GM10266 (cell line): ENCODE results near the gene DDX28.

ENCODE experiments used
- DNase-seq: peaks from one replicate; pipeline ENCODE4 v3.0.0; 2012; ENCODE audit errors: extremely low spot score
- TF ChIP-seq, protein P1 (sequence below): IDR thresholded peaks from 2 replicates; pipeline ENCODE4 v1.5.1; 2012; ENCODE audit warnings: mild to moderate bottlenecking, low read depth; ENCODE audit not compliant: control insufficient read depth, insufficient read depth; ENCODE audit errors: missing control alignments

Gene DDX28

DNA sequence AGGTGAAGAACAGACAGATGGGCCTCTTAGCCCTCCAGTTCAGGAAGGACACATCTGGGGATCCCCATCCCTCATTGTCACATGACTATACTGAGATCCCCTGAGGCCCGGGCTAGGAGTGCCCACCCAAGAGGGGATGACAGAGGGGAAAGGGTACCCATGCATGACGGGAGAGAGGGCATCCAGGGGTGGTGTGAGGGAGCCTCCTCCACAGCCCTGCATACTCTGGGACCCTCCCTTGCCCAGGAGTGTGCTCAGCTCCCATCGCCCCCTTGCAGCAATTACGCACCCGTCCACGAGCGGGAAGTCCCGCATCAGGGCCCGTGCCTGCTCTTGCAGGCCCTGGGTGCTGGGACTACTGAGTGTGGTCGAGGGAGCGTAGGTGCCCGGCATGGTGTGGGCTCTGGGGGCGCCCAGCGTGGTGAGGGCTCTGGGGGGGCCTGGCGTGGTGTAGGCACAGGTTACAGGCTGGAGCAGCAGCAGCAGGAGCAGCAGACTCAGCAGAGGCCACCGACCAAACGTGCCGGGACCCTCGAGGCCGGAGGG lies 30.3 kb downstream of the DDX28 start:
- TF ChIP-seq, protein P1, sequence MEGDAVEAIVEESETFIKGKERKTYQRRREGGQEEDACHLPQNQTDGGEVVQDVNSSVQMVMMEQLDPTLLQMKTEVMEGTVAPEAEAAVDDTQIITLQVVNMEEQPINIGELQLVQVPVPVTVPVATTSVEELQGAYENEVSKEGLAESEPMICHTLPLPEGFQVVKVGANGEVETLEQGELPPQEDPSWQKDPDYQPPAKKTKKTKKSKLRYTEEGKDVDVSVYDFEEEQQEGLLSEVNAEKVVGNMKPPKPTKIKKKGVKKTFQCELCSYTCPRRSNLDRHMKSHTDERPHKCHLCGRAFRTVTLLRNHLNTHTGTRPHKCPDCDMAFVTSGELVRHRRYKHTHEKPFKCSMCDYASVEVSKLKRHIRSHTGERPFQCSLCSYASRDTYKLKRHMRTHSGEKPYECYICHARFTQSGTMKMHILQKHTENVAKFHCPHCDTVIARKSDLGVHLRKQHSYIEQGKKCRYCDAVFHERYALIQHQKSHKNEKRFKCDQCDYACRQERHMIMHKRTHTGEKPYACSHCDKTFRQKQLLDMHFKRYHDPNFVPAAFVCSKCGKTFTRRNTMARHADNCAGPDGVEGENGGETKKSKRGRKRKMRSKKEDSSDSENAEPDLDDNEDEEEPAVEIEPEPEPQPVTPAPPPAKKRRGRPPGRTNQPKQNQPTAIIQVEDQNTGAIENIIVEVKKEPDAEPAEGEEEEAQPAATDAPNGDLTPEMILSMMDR = no peak
- DNase-seq = peak; percentile 19

DNA sequence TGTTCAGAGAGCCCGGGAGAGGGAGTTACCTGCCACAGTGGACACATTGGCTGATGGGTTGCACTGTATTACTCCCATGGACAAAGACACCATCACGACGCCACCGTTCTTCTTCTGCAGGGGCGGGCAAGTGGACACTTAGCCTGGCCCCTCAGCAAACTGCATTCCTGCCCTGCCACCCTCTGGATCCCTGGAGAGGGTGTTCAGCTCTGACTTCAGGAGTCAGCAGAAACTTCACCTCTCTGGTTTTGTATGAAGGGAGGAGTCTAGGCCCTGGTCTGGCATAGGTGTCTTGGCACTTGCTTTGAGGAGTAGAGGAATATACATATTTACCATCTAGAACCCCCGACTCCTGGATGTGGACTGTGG lies 33.0 kb downstream of the DDX28 start:
- TF ChIP-seq, protein P1 = no peak
- DNase-seq = no peak

DNA sequence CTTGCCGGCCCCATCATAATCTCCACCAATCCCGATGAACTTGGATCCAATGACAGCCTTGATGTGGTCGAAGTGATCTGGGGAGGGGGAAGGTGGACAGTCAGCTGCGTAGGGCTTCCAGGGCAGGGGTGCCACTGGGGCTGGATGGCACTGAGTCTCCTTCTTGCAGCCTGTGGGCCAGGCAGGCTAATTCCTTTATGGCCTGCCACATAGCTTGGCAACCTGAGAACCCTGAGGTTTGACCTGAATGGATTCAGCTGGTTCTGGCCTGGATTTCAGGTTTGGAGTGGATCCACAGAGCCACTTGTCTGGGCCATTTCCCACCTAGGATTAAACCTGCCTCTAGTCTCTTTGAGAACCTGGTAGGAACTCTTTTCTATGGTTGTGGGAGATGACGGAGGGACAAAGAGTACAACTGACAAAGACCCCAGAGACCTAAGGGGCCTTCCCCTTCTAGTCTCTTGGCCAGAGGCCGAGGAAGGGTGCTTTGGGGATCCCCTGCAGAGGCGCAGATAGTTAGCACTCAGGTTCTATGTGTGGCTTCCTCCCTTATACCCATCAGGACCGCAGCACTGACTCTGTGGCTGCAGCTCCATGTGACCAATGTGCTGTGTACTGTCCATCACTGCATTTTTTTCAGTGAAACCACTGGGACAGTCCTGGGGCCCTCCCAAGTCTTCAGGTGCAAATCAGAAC lies 33.6 kb downstream of the DDX28 start:
- TF ChIP-seq, protein P1 = no peak
- peak; percentile 70 for DNase-seq

DNA sequence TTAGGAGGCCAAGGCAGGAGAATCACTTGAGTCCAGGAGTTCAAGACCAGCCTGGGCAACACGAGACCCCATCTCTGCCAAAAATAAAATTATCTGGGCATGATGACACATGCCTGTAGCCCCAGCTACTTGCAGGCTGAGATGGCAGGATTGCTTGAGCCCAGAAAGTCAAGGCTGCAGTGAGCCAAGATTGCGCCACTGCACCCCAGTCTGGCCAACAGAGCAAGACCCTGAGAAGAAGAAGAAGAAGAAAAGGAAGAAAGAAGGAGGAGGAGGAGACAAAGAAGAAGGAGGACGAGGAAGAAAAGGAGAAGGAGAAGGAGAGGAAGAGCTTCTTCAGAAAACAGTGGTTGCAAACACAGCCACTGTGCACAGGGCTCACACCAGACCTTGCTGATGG lies 34.4 kb downstream of the DDX28 start:
- TF ChIP-seq, protein P1 = no peak
- no peak for DNase-seq

DNA sequence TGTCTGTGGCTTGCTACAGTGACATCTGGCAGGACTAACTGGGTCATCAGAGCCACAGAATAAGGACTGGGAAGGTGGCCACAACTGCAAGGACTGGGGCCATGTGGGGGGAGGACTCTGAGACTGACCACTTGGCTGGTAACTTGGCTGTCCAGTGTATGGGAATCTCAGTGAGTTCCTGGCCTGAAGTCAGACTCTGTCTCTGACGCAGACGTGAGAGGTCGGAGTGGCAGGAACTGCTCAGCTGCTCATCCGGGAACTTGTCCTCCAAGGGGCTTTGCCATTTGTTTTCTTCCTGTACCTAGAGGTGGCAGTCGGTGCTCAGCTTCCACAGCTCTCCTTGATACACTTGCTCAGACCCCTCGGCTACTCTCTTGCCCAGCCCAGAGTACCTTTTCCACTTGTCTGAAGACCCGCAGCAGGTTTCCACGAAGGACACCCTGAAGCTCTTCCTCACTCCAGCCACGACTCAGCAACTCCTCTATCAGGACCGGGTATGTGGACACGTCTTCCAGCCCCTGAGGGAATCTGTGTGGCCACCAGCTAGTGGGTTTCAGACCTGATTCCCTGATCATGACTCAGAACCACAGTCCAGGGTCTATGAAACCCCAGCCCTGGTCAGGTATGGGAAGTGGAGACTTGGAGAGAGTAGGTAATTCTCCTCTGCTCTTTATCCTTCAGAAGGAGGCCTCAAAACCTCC lies 35.4 kb downstream of the DDX28 start:
- peak; percentile 3 for DNase-seq
- TF ChIP-seq, protein P1 = no peak

DNA sequence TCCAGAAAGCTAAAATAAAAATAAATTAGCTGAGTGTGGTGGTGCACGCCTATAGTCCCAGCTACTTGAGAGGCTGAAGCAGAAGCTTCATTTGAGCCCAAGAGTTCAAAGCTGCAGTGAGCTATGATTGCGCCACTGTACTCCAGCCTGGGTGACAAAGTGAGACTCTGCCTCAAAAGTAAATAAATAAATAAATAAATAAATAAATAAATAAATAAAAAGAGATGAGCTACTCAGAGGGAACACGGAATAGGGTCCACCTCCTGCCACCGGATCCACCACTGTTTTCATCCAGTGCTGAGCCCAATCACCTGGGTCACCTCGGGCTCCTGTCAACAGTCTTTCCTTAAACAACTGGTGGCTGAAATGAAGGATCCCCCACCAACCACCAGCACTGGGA lies 36.1 kb downstream of the DDX28 start:
- TF ChIP-seq, protein P1 = no peak

More for the DNA sequence above, 36.1 kb downstream of the DDX28 start:
- no peak for DNase-seq
